D721Med (cell line): ENCODE measurements around the gene COL25A1.

Source experiments
- DNase-seq: peaks from one replicate; pipeline ENCODE4 v3.0.0; 2011; ENCODE audit warnings: low spot score; ENCODE audit not compliant: insufficient read length
- FAIRE-seq: peaks from 2 replicates; lab custom pipeline; 2011; peaks lifted over from hg19 to GRCh38; lab: Jason Lieb, UNC
- CTCF ChIP-seq: IDR thresholded peaks from 2 replicates; pipeline ENCODE4 v1.5.1; 2012; ENCODE audit warnings: mild to moderate bottlenecking, control low read depth; ENCODE audit not compliant: insufficient read depth; ENCODE audit errors: missing control alignments

The COL25A1 gene

GRCh38 chr4:108919226-108919893, 383.1 kb downstream of the COL25A1 start:
- FAIRE-seq: no peak
- TF ChIP-seq CTCF: no peak

DNA sequence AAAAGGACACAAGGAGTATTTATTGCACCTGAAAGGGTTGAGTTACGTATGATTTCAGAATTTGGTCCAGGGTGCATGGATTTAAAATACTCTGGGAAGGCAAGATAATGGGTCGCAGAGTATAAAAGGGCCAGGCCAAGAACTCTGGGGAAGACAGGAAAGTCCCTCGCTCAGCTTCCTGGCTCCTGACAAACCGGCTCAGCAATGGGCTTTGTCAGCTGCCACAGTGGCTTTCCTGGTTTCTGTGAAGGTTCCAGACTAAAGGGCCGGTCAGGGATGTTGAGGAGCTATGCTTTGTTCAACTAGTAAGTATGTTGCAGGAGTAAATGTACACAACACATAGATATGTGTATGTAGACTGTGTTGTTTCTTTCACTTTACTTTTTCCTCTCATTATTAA, 385.2 kb downstream of the COL25A1 start:
- FAIRE-seq (no peak), DNase-seq (no peak)
- no peak for TF ChIP-seq CTCF

More at GRCh38 chr4:108919226-108919893, 383.1 kb downstream of the COL25A1 start:
- no peak for DNase-seq

DNA sequence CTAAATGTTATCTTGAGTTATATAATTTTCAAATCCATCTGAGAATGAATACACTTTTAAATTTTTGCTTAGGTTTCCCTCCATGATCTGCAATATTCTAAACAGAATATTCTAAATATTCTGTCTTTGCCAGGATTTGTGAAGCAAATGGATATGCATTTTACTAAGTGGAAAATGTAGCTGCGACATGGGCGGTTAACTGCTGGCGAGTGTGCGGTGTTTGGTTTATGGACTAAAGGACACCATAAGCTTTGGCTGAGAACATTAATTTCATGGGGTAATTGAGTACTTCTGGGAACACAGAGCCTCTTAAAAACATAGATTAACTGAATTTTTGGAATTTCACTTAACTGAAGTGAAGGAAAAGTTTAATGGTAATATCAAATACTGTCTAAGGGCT, 385.8 kb downstream of the COL25A1 start:
- DNase-seq (no peak), FAIRE-seq (no peak)
- TF ChIP-seq CTCF: no peak

DNA sequence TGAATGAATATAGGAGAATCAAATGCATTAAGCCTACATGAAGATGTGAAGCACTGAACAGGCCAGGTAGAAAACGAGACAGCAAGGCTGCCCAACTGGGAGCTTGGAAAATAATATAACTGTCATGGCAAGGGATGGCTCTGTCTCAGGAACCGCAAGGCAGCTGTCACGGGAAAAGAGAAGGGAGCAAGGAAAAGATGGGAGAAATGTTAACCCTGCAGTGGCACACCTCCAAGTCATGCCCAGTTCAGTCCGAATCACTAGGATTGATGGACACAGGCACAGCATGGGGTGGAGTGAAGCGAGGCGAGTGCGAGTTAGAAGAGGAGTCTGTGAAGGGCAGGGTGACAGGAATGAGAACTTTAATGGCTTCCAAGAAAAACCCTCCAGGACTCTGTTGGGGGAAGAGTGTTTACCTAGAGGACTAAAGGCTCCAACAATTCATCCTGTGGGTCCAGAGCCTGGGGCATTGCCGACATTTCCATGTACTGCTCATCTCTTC, 395.5 kb downstream of the COL25A1 start:
- FAIRE-seq (no peak), DNase-seq (no peak)
- TF ChIP-seq CTCF: no peak

- TF ChIP-seq CTCF: no peak
- FAIRE-seq (no peak), DNase-seq (no peak)
These were observed 396.5 kb downstream of the COL25A1 start for GRCh38 chr4:108906006-108906405.

DNA sequence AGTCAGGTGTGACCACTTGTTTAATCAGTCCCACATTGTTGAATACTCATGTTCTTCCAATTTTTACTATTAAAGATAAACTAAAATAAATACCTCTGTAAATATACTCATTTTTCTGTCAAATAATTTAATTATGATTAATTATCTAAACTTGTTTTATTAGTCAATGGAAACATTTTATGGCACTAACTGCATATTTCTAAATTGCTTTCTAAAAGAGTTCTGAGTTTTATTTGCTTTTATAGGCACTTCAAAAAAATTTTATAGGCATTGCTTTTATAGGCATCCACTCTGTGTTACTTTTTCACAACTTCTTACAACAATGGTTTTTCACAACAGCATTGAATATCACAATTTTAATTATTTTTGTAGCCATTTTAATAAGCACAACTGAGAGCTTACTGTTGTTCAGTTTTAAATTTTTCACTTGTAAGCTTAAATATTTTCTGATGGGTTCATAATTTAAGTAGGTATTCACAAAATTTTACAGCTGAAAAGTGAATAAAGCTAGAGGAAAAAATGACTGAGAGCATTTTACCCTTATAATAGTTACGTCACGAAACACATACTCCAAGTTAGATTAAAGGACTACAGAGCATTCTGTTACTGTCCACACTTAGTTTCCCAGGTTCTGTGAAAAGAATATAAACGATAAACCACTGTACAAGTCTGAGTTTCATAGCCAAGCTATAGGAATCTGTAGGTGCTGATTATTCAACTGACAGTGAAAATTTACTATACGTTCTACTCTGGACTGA, 398.8 kb downstream of the COL25A1 start:
- TF ChIP-seq CTCF: no peak
- FAIRE-seq (no peak), DNase-seq (no peak)

GRCh38 chr4:108902769-108903168, 399.7 kb downstream of the COL25A1 start:
- DNase-seq (no peak), FAIRE-seq (no peak)
- no peak for TF ChIP-seq CTCF
